Endothelial cell of umbilical vein (primary cell): ENCODE results near the gene DPF3. TPM values are rescaled to one million over a fixed set of nuclear protein-coding genes. Genes with fewer than 3 reads are reported as not detected.

ENCODE experiments used
- BruUV-seq: library from RNA; stranded (reverse); fragments of 400-500 nt; replicated peaks from 2 replicates; lab custom pipeline; 2021; lab: Mats Ljungman, UMichigan
- CTCF ChIA-PET: fragments of 300-600, 350-600 bp; sonication (Branson Sonifier 250); formaldehyde crosslinking; loops from one replicate; lab custom pipeline; 2021; ENCODE audit warnings: antibody characterized with exemption, inconsistent platforms; lab: Charles Lee
- POLR2A ChIA-PET: fragments of 300-600, 350-600 bp; sonication (Branson Sonifier 250); formaldehyde crosslinking; loops from one replicate; lab custom pipeline; 2021; ENCODE audit warnings: antibody characterized with exemption, inconsistent platforms; lab: Charles Lee
- DNase-seq: peaks from one replicate; pipeline ENCODE4 v3.0.0-alpha.2; 2011; ENCODE audit warnings: low read depth, low spot score
- FAIRE-seq: peaks from 2 replicates; lab custom pipeline; 2011; peaks lifted over from hg19 to GRCh38; lab: Jason Lieb, UNC
- H2AFZ ChIP-seq: 2 replicates; pipeline ENCODE4 v1.6.0; 2012; ENCODE audit warnings: low read depth, low read length, control low read depth, inconsistent platforms
- H3K27ac ChIP-seq: 2 replicates; pipeline ENCODE4 v1.5.1; 2011; ENCODE audit warnings: low read depth, mild to moderate bottlenecking, control low read depth, low read length, moderate library complexity; ENCODE audit not compliant: insufficient read depth
- H3K27me3 ChIP-seq, 2 experiments: 2 replicates each; pipeline versions ENCODE4 v1.6.0 to v1.6.1; 2011; ENCODE audit warnings: low read length in 2 of 2, mixed read lengths in 1 of 2; ENCODE audit not compliant: control insufficient read depth in 2 of 2, insufficient read depth in 2 of 2
- H3K36me3 ChIP-seq, 2 experiments: 2 replicates in 1 of 2; 3 replicates in 1 of 2; pipeline ENCODE4 v1.5.1; 2011; ENCODE audit warnings: low read length in 2 of 2, mild to moderate bottlenecking in 1 of 2, moderate library complexity in 1 of 2; ENCODE audit not compliant: control insufficient read depth in 2 of 2, insufficient read depth in 2 of 2; ENCODE audit errors: extremely low read depth in 1 of 2
- H3K4me1 ChIP-seq: 3 replicates; pipeline ENCODE4 v1.5.1; 2011; ENCODE audit warnings: mild to moderate bottlenecking, low read length; ENCODE audit not compliant: control insufficient read depth, insufficient read depth; ENCODE audit errors: extremely low read depth
- H3K4me2 ChIP-seq: 2 replicates; pipeline ENCODE4 v1.6.1; 2011; ENCODE audit warnings: low read length, control low read depth, mixed read lengths; ENCODE audit not compliant: insufficient read depth
- H3K4me3 ChIP-seq, 3 experiments: fragments of 200-600 bp in 1 of 3; sonication (generic), shearing (Covaris generic) in 1 of 3; replicated peaks in 1 of 3; 2 replicates each; pipeline ENCODE4 v1.5.1; 2011 to 2016; ENCODE audit warnings: control low read depth in 3 of 3, low read length in 3 of 3, mild to moderate bottlenecking in 2 of 3, inconsistent platforms in 1 of 3, low read depth in 1 of 3, moderate library complexity in 1 of 3; ENCODE audit not compliant: insufficient read depth in 1 of 3
- H3K79me2 ChIP-seq: 2 replicates; pipeline ENCODE4 v1.6.0; 2012; ENCODE audit warnings: low read length, inconsistent platforms; ENCODE audit not compliant: control insufficient read depth, insufficient read depth
- H3K9ac ChIP-seq: replicated peaks from 2 replicates; pipeline ENCODE3; 2011; ENCODE audit warnings: low read length, control low read depth; ENCODE audit not compliant: insufficient read depth; ENCODE audit errors: extremely low read depth
- H3K9me1 ChIP-seq: replicated peaks from 3 replicates; pipeline ENCODE4 v1.6.0; 2011; ENCODE audit warnings: mild to moderate bottlenecking, low read length; ENCODE audit not compliant: control insufficient read depth, insufficient read depth; ENCODE audit errors: extremely low read depth
- H3K9me3 ChIP-seq: replicated peaks from 2 replicates; pipeline ENCODE4 v1.5.1; 2012; ENCODE audit warnings: low read length, inconsistent platforms; ENCODE audit not compliant: control insufficient read depth, insufficient read depth
- H4K20me1 ChIP-seq: replicated peaks from 2 replicates; pipeline ENCODE3; 2011; ENCODE audit warnings: mild to moderate bottlenecking, low read length; ENCODE audit not compliant: control insufficient read depth, insufficient read depth; ENCODE audit errors: extremely low read depth
- CTCF ChIP-seq, 2 donors: IDR thresholded peaks; 1 replicate in 1 of 2; 2 replicates in 1 of 2; pipeline ENCODE4 v1.5.1; 2011; ENCODE audit warnings: low read length in 2 of 2, mild to moderate bottlenecking in 2 of 2, moderate library complexity in 2 of 2, control low read depth in 1 of 2, inconsistent platforms in 1 of 2, low read depth in 1 of 2; ENCODE audit not compliant: insufficient read depth in 1 of 2; ENCODE audit errors: extremely low read depth in 1 of 2
- EZH2 ChIP-seq: IDR thresholded peaks from 2 replicates; pipeline ENCODE4 v1.6.1; 2012; ENCODE audit warnings: borderline replicate concordance, low read depth, mild to moderate bottlenecking, moderate library complexity, low read length, inconsistent platforms; ENCODE audit not compliant: severe bottlenecking
- FOS ChIP-seq: IDR thresholded peaks from 2 replicates; pipeline ENCODE4 v1.6.1; 2011; ENCODE audit warnings: mild to moderate bottlenecking, low read length, moderate library complexity, borderline replicate concordance; ENCODE audit not compliant: insufficient read depth
- GATA2 ChIP-seq: IDR thresholded peaks from 2 replicates; pipeline ENCODE4 v1.7.0; 2011; ENCODE audit warnings: low read depth, mild to moderate bottlenecking, moderate library complexity, mixed read lengths, low read length; ENCODE audit not compliant: insufficient read length, insufficient read depth
- JUN ChIP-seq: IDR thresholded peaks from 2 replicates; pipeline ENCODE4 v1.6.1; 2011; ENCODE audit warnings: borderline replicate concordance, low read depth; ENCODE audit not compliant: insufficient read length, insufficient read depth
- POLR2A ChIP-seq: IDR thresholded peaks from 2 replicates; pipeline ENCODE4 v1.6.1; 2012; ENCODE audit warnings: low read depth, mild to moderate bottlenecking, control low read depth, low read length
- POLR2AphosphoS5 ChIP-seq: IDR thresholded peaks from 2 replicates; pipeline ENCODE4 v1.6.1; 2012; ENCODE audit warnings: low read depth, mild to moderate bottlenecking, control low read depth, low read length, moderate library complexity; ENCODE audit not compliant: insufficient read depth
- dilution Hi-C: fragments of 300-500 bp; cut with MboI; formaldehyde crosslinking; loops from one replicate; pipeline ENCODE4 v1.15.0; 2019; ENCODE audit warnings: low sequenced_read_pairs; ENCODE audit not compliant: extremely low pct_ligation_motif_present
- intact Hi-C: fragments of 100-400 bp; cut with micrococcal nuclease; formaldehyde crosslinking; loops from one replicate; pipeline ENCODE4 v1.10.0; 2022
- polyA plus RNA-seq, 4 experiments: library from polyadenylated mRNA; depleted of rRNA in 3 of 4; stranded (reverse) in 3 of 4; unstranded in 1 of 4; fragments of >200 nt; gene quantifications; 2 replicates each; pipeline versions ENCODE4 v1.2.1 to v1.2.3, GENCODE V29; 2011 to 2012; ENCODE audit warnings: missing spikeins in 1 of 4
- total RNA-seq: library from RNA; stranded (reverse); gene quantifications from 2 replicates; pipeline ENCODE4 v1.2.3, GENCODE V29; 2021

DPF3 gene
- total and polyA plus RNA-seq, 2 donors (not counting 3 experiments of a cell fraction or from before 2014, with no cell fraction given): 2.4 to 3.5 TPM

- ChIA-PET POLR2A (no interaction called here), CTCF (interaction anchor here (0.7 to 5.2 kb wide), 4 partner anchors 9 to 415 kb away, joined by 3 to 31 read pairs (median 4); no protein-coding TSS in a partner anchor)
- H3K27me3 ChIP-seq: no peaks in the 10 kb centered on the region
- DNase-seq (no peak), FAIRE-seq (peak; percentile 18)
- H3K4me1 ChIP-seq: peaks cover 10% of the 10 kb centered on the region
- H3K4me2 ChIP-seq: no peak overlapping the region
- H3K27ac ChIP-seq: no peak overlapping the region
- H3K9ac ChIP-seq: no peak overlapping the region
- intact Hi-C loops (no loop called here), dilution Hi-C loops (no loop called here)
- H3K9me1 ChIP-seq: no peaks in the 10 kb centered on the region
- no peaks in the 10 kb centered on the region for H3K9me3 ChIP-seq
- no peaks in the 10 kb centered on the region for H3K36me3 ChIP-seq
- H3K79me2 ChIP-seq: no peaks in the 10 kb centered on the region
- BruUV-seq: no TSS peak
- TF ChIP-seq CTCF (IDR thresholded peaks at IDR 0.05; ENCODE audit: extremely low read depth in 1 of 2, insufficient read depth in 1 of 2, low read depth in 1 of 2, low read length in 2 of 2) (no peak), GATA2 (no peak), JUN (no peak), POLR2A (no peak), POLR2AphosphoS5 (no peak), EZH2 (no peak), FOS (no peak)
- no peaks in the 10 kb centered on the region for H4K20me1 ChIP-seq
- no peak overlapping the region for H3K4me3 ChIP-seq
- no peak overlapping the region for H2AFZ ChIP-seq
These were observed 35.6 kb upstream of the DPF3 start for GRCh38 chr14:72929316-72930080.
